WERI-Rb-1 (cell line): ENCODE results near the gene TRIM44.
"Not testable (repeated sequence)": the region's sequence is repeated elsewhere in the genome, so short reads cannot be mapped to it uniquely, and the experiment has no call there.

Source experiments
- DNase-seq: peaks from one replicate; pipeline ENCODE4 v3.0.0-alpha.2; 2020
- H3K27ac ChIP-seq: fragments of 250-450 bp; sonication (Bioruptor Pico); 2 replicates; pipeline ENCODE4 v1.5.1; 2020; ENCODE audit warnings: mild to moderate bottlenecking, moderate library complexity
- H3K27me3 ChIP-seq: fragments of 250-450 bp; sonication (Bioruptor Pico); 2 replicates; pipeline ENCODE4 v1.5.1; 2021; ENCODE audit warnings: mild to moderate bottlenecking, low read depth, moderate library complexity; ENCODE audit not compliant: insufficient read depth, severe bottlenecking
- H3K36me3 ChIP-seq: fragments of 250-450 bp; sonication (Bioruptor Pico); 2 replicates; pipeline ENCODE4 v1.5.1; 2020; ENCODE audit warnings: mild to moderate bottlenecking, moderate library complexity
- H3K4me3 ChIP-seq: 2 replicates; pipeline ENCODE4 v1.5.1; 2011; ENCODE audit warnings: low read depth, mild to moderate bottlenecking, control low read depth, low read length
- H3K9me3 ChIP-seq: fragments of 250-450 bp; sonication (Bioruptor Pico); 2 replicates; pipeline ENCODE4 v1.5.1; 2021; ENCODE audit warnings: mild to moderate bottlenecking, moderate library complexity; ENCODE audit not compliant: severe bottlenecking
- CTCF ChIP-seq: IDR thresholded peaks from 2 replicates; pipeline ENCODE4 v1.5.1; 2011; ENCODE audit warnings: low read depth, mild to moderate bottlenecking, control low read depth, inconsistent platforms, low read length

The TRIM44 gene

GRCh38 chr11:35709376-35709775, 46.8 kb downstream of the TRIM44 start:
- TF ChIP-seq CTCF, result no peak
- Histone ChIP-seq H3K9me3 (no peaks in the 10 kb centered on the region), H3K36me3 (no peaks in the 10 kb centered on the region), H3K27me3 (no peaks in the 10 kb centered on the region), H3K4me3 (no peak overlapping the region), H3K27ac (no peak overlapping the region)
- no peak for DNase-seq

- no peak for DNase-seq
Measured at GRCh38 chr11:35711173-35711910, 48.8 kb downstream of the TRIM44 start.

GRCh38 chr11:35711924-35712323, 49.3 kb downstream of the TRIM44 start:
- no peak for TF ChIP-seq CTCF
- Histone ChIP-seq H3K27ac (no peak overlapping the region), H3K36me3 (no peaks in the 10 kb centered on the region), H3K4me3 (no peak overlapping the region), H3K9me3 (no peaks in the 10 kb centered on the region), H3K27me3 (no peaks in the 10 kb centered on the region)
- no peak for DNase-seq

More at GRCh38 chr11:35711173-35711910, 48.8 kb downstream of the TRIM44 start:
- Histone ChIP-seq H3K9me3 (no peaks in the 10 kb centered on the region), H3K36me3 (no peaks in the 10 kb centered on the region), H3K27me3 (no peaks in the 10 kb centered on the region), H3K27ac (no peak overlapping the region), H3K4me3 (no peak overlapping the region)
- no peak for TF ChIP-seq CTCF

- Histone ChIP-seq H3K27me3 (no peaks in the 10 kb centered on the region), H3K4me3 (no peak overlapping the region), H3K9me3 (no peaks in the 10 kb centered on the region), H3K27ac (no peak overlapping the region), H3K36me3 (no peaks in the 10 kb centered on the region)
- no peak for DNase-seq
- no peak for TF ChIP-seq CTCF
Measured at GRCh38 chr11:35712533-35712932, 50.0 kb downstream of the TRIM44 start.

- H3K4me3 ChIP-seq, result no peak overlapping the region
- no peaks in the 10 kb centered on the region for H3K27me3 ChIP-seq
- no peak for DNase-seq
- H3K36me3 ChIP-seq, result no peaks in the 10 kb centered on the region
- no peak overlapping the region for H3K27ac ChIP-seq
- no peak for TF ChIP-seq CTCF
- H3K9me3 ChIP-seq, result no peaks in the 10 kb centered on the region
Measured at GRCh38 chr11:35714882-35715627, 52.5 kb downstream of the TRIM44 start.

- DNase-seq, H3K36me3 ChIP-seq, H3K4me3 ChIP-seq, H3K9me3 ChIP-seq, H3K27me3 ChIP-seq, H3K27ac ChIP-seq: not testable (repeated sequence)
Measured at GRCh38 chr11:35715677-35716076, 53.1 kb downstream of the TRIM44 start.
